K562 (cell line): ENCODE results near the gene HSPA4. TPM values are rescaled to one million over a fixed set of nuclear protein-coding genes. Genes with fewer than 3 reads are reported as not detected.
A peak's percentile ranks its signal among the peaks of the same experiment; 100 is the strongest.

Source experiments
- ATAC-seq: fragments of 200-7000 bp; cut with Tn5 transposase; 3 replicates; pipeline ENCODE4 v1.9.1; 2020; ENCODE audit warnings: moderate library complexity
- BruUV-seq: library from RNA; stranded (reverse); fragments of 400-500 nt; replicated peaks from 2 replicates; lab custom pipeline; 2021; lab: Mats Ljungman, UMichigan
- CTCF ChIA-PET: fragments of 300-600 bp; formaldehyde crosslinking; extraction: SDS; loops from one replicate; lab custom pipeline; 2021; ENCODE audit warnings: low intra/inter-chr PET ratio; lab: Yijun Ruan, JAX
- POLR2A ChIA-PET: fragments of 300-600, 350-650 bp; sonication (Branson Sonifier 250); formaldehyde crosslinking; extraction: SDS; loops from one replicate; lab custom pipeline; 2021; ENCODE audit warnings: antibody characterized with exemption, inconsistent platforms; lab: Yijun Ruan, JAX
- DNase-seq, 4 experiments: peaks; one replicate each; pipeline versions ENCODE4 v3.0.0 to v3.0.0-alpha.2; 2011 to 2018; ENCODE audit warnings: low spot score in 3 of 4, mixed read lengths in 3 of 4; ENCODE audit errors: extremely low read depth in 1 of 4
- FAIRE-seq: peaks from 2 replicates; lab custom pipeline; 2011; peaks lifted over from hg19 to GRCh38; lab: Jason Lieb, UNC
- H2AFZ ChIP-seq: 2 replicates; pipeline ENCODE4 v1.6.0; 2011; ENCODE audit warnings: low read depth, low read length, control low read depth, inconsistent platforms
- H3K27ac ChIP-seq: fragments of 200-600 bp; 3 replicates; pipeline ENCODE4 v1.8.0; 2011; ENCODE audit warnings: low read depth, mild to moderate bottlenecking, control low read depth, inconsistent platforms, low read length, moderate library complexity, mixed read lengths; ENCODE audit errors: extremely low read depth
- H3K27me3 ChIP-seq, 2 experiments: fragments of 300-600 bp in 1 of 2; 2 replicates in 1 of 2; 3 replicates in 1 of 2; pipeline versions ENCODE4 v1.6.0 to v1.8.0; 2011; ENCODE audit warnings: inconsistent platforms in 2 of 2, low read length in 2 of 2, mild to moderate bottlenecking in 1 of 2, mixed read lengths in 1 of 2, moderate library complexity in 1 of 2; ENCODE audit not compliant: control insufficient read depth in 2 of 2, insufficient read depth in 2 of 2
- H3K36me3 ChIP-seq: fragments of 300-600 bp; 3 replicates; pipeline ENCODE4 v1.8.0; 2011; ENCODE audit warnings: mild to moderate bottlenecking, low read length, inconsistent platforms; ENCODE audit not compliant: control insufficient read depth, insufficient read depth
- H3K4me1 ChIP-seq, 2 experiments: fragments of 200-600 bp in 1 of 2; replicated peaks in 1 of 2; 2 replicates in 1 of 2; 3 replicates in 1 of 2; pipeline versions ENCODE4 v1.5.1 to v1.8.0; 2011; ENCODE audit warnings: inconsistent platforms in 2 of 2, low read length in 2 of 2, mild to moderate bottlenecking in 1 of 2, mixed read lengths in 1 of 2, moderate library complexity in 1 of 2; ENCODE audit not compliant: control insufficient read depth in 2 of 2, insufficient read depth in 2 of 2
- H3K4me2 ChIP-seq: 2 replicates; pipeline ENCODE4 v1.6.1; 2011; ENCODE audit warnings: low read length, control low read depth, inconsistent platforms, mixed read lengths; ENCODE audit not compliant: insufficient read depth
- H3K4me3 ChIP-seq: fragments of 200-600 bp; sonication (generic), shearing (Covaris generic); 2 replicates; pipeline ENCODE4 v1.5.1; 2016; ENCODE audit warnings: control low read depth, inconsistent platforms
- H3K79me2 ChIP-seq: fragments of 200-600 bp; 3 replicates; pipeline ENCODE4 v1.8.0; 2011; ENCODE audit warnings: low read length, inconsistent platforms; ENCODE audit not compliant: control insufficient read depth, insufficient read depth
- H3K9ac ChIP-seq, 2 experiments: 2 replicates each; pipeline versions ENCODE4 v1.6.0 to v1.6.1; 2011; ENCODE audit warnings: low read depth in 2 of 2, low read length in 2 of 2, control low read depth in 1 of 2, inconsistent platforms in 1 of 2, mild to moderate bottlenecking in 1 of 2, mixed read lengths in 1 of 2; ENCODE audit not compliant: insufficient read depth in 1 of 2
- H3K9me1 ChIP-seq: one replicate; pipeline ENCODE4 v1.6.0; 2011; ENCODE audit warnings: inconsistent platforms, mild to moderate bottlenecking, low read length, moderate library complexity; ENCODE audit not compliant: control insufficient read depth, insufficient read depth
- H3K9me3 ChIP-seq: replicated peaks from 2 replicates; pipeline ENCODE4 v1.5.1; 2011; ENCODE audit warnings: low read depth, low read length, inconsistent platforms; ENCODE audit not compliant: control insufficient read depth, insufficient read depth
- H4K20me1 ChIP-seq: replicated peaks from 2 replicates; pipeline ENCODE4 v1.6.1; 2011; ENCODE audit warnings: low read length, inconsistent platforms, mixed read lengths; ENCODE audit not compliant: control insufficient read depth, insufficient read depth
- BCL6 ChIP-seq: fragments of 250-450 bp; sonication (Bioruptor Pico); IDR thresholded peaks from 2 replicates; pipeline ENCODE4 v1.4.0; 2020
- HDAC1 ChIP-seq, 2 experiments: fragments of 450-650 bp; IDR thresholded peaks; 2 replicates each; pipeline ENCODE4 v1.6.1; 2016 to 2017; ENCODE audit warnings: inconsistent platforms in 1 of 2, mild to moderate bottlenecking in 1 of 2, moderate library complexity in 1 of 2
- HINFP ChIP-seq: fragments of 450-650 bp; conservative IDR thresholded peaks from 2 replicates; pipeline ENCODE4 v1.6.1; 2016; ENCODE audit warnings: missing genetic modification characterization, low read depth, mild to moderate bottlenecking, control low read depth, missing compliant biosample characterization
- PHF20 ChIP-seq: fragments of 450-650 bp; IDR thresholded peaks from 2 replicates; pipeline ENCODE4 v1.6.1; 2018; ENCODE audit not compliant: partially characterized antibody
- POLR2B ChIP-seq: fragments of 450-650 bp; IDR thresholded peaks from 2 replicates; pipeline ENCODE4 v1.6.1; 2018; ENCODE audit warnings: low read depth; ENCODE audit not compliant: partially characterized antibody
- PTBP1 ChIP-seq: fragments of 200-400 bp; formaldehyde crosslinking; IDR thresholded peaks from 2 replicates; pipeline ENCODE4 v1.6.1; 2017; ENCODE audit warnings: low read depth, low read length
- XRCC3 ChIP-seq: fragments of 450-650 bp; IDR thresholded peaks from 2 replicates; pipeline ENCODE4 v1.6.1; 2017; ENCODE audit warnings: mild to moderate bottlenecking, moderate library complexity
- YY1 ChIP-seq, 3 experiments: IDR thresholded peaks; 2 replicates each; pipeline ENCODE4 v1.6.1; 2011; ENCODE audit warnings: low read length in 2 of 3, mild to moderate bottlenecking in 2 of 3, moderate library complexity in 2 of 3, borderline replicate concordance in 1 of 3, control low read depth in 1 of 3, low read depth in 1 of 3; ENCODE audit not compliant: insufficient read depth in 3 of 3, insufficient replicate concordance in 2 of 3, control insufficient read depth in 1 of 3, insufficient read length in 1 of 3; ENCODE audit errors: extremely low read depth in 1 of 3
- ZBED1 ChIP-seq: IDR thresholded peaks from 2 replicates; pipeline ENCODE4 v1.6.1; 2014
- ZC3H8 ChIP-seq: fragments of 450-650 bp; IDR thresholded peaks from 2 replicates; pipeline ENCODE4 v1.6.1; 2017
- ZNF398 ChIP-seq: fragments of 250-450 bp; sonication (Bioruptor Pico); IDR thresholded peaks from 2 replicates; pipeline ENCODE4 v1.8.0; 2021; ENCODE audit warnings: moderate library complexity, mild to moderate bottlenecking, inconsistent platforms
- WGBS: fragments of 100-300 bp; shearing (Covaris generic); methylation state at CpG from one replicate; pipeline ENCODE4 v1.1.6; 2016; ENCODE audit warnings: low coverage, mixed read lengths; ENCODE audit not compliant: insufficient coverage; ENCODE audit errors: missing lambda C conversion rate; 5-methylcytosine and 5-hydroxymethylcytosine counted together
- in situ Hi-C: fragments of 300-500 bp; cut with MboI; formaldehyde crosslinking; loops from 4 replicates; pipeline ENCODE4 v1.15.0; 2018; ENCODE audit warnings: inconsistent platforms, mixed read lengths
- intact Hi-C: fragments of 100-400 bp; cut with micrococcal nuclease; formaldehyde crosslinking; loops from 2 replicates; pipeline ENCODE4 v1.14.2; 2022
- polyA plus RNA-seq, 8 experiments: library from polyadenylated mRNA; depleted of rRNA in 4 of 8; stranded (reverse) in 5 of 8; unstranded in 3 of 8; fragments of >200 nt; fragmentation: Nextera tagmentation in 2 of 8; fragmentation: Illumina TruSeq in 1 of 8; extraction: Ambion mirVana in 2 of 8; extraction: Trizol in 1 of 8; gene quantifications; 2 replicates each; pipeline versions ENCODE4 v1.2.1 to v1.2.3, GENCODE V29; 2011 to 2014; ENCODE audit warnings: inconsistent platforms in 1 of 8, missing spikeins in 1 of 8
- total RNA-seq, 7 experiments: library from RNA; depleted of rRNA in 6 of 7; stranded (reverse); fragments of >200 nt in 6 of 7; fragmentation: Illumina TruSeq in 2 of 7; extraction: Trizol in 2 of 7; gene quantifications; 2 replicates each; pipeline versions ENCODE4 v1.2.1 to v1.2.3, GENCODE V29; 2011 to 2021; ENCODE audit warnings: low replicate concordance in 1 of 7
- TF ChIP-seq, protein P1 (sequence below): sonication (generic); formaldehyde crosslinking; IDR thresholded peaks from 2 replicates; pipeline ENCODE4 v1.8.1; 2023; ENCODE audit warnings: missing genetic modification reagents, mild to moderate bottlenecking, borderline replicate concordance
- TF ChIP-seq, protein P2 (sequence below): fragments of 250-450 bp; sonication (Bioruptor Pico); IDR thresholded peaks from 2 replicates; pipeline ENCODE4 v1.8.0; 2021; ENCODE audit warnings: borderline replicate concordance, mild to moderate bottlenecking, moderate library complexity; ENCODE audit not compliant: poor library complexity, severe bottlenecking

The HSPA4 gene
- total and polyA plus RNA-seq, 9 of the 15 experiments (the other 6 are each of a cell fraction or from before 2014, with no cell fraction given) = 90.3 to 286 (median 148) TPM

DNA sequence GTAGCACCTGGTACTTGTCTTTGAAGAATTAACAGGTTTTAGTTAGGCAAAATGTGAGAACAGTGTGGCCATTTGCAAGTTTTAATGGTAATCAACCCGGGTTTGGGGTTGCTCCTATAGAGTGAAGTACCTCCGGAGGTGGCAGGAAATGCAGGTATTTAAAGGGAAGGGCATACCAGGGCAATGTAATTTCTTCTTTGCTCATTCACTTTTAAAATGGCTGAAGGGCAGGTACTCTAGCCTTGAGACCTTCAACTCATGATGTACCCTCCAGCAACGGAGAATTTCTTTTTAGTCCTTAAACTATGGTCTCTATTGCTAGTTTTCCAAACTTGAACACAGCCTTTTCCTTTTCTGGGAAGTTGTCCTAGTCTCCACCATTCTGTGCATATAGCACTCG, 1.3 kb upstream of the HSPA4 start:
- ATAC-seq (no peak), DNase-seq (no peak), FAIRE-seq (no peak)
- Histone ChIP-seq H2AFZ (no peak overlapping the region; the same call in 1 of the 2 replicates), H3K36me3 (peaks cover 21% of the 10 kb centered on the region), H3K4me2 (peak overlapping the region; percentile 95), H3K9me1 (no peaks in the 10 kb centered on the region), H3K79me2 (peaks cover 59% of the 10 kb centered on the region), H3K27me3 (no peaks in the 10 kb centered on the region), H3K9me3 (no peaks in the 10 kb centered on the region), H3K4me1 (peaks cover 17 to 31% of the 10 kb centered on the region in 2 experiments; a peak in 4 of 5 replicates), H3K27ac (peak overlapping the region; percentile 96), H3K4me3 (peak overlapping the region; percentile 81), H3K9ac (peak overlapping the region; percentile 97 to 100; a peak in 3 of 4 replicates), H4K20me1 (peaks cover 14% of the 10 kb centered on the region)
- ChIA-PET POLR2A (interaction anchor here (0.7 to 3.5 kb wide), 9 partner anchors 12 to 189 kb away, joined by 3 to 24 read pairs (median 6); partner anchors contain the start of gene AFF4), CTCF (no interaction called here)
- intact Hi-C loops (loop anchor here (2.0 to 5.0 kb wide), 2 partner anchors 88 to 103 kb away; partner anchors contain the start of gene AFF4), in situ Hi-C loops (no loop called here)
- 7% methylated on average over 4 of the region's 4 CpGs for WGBS
- no TSS peak for BruUV-seq
- TF ChIP-seq PHF20 (no peak), POLR2B (peak; percentile 27), HINFP (tag) (0 out of 2 replicates have a peak, but pooled peaks have one; percentile 5), ZC3H8 (no peak), HDAC1 (IDR thresholded peaks at IDR 0.05) (0 out of 4 replicates have a peak, but pooled peaks of 1 of the 2 experiments have one; percentile 16), PTBP1 (no peak), YY1 (IDR thresholded peaks at IDR 0.05; ENCODE audit: borderline replicate concordance in 1 of 3, control insufficient read depth in 1 of 3, extremely low read depth in 1 of 3, insufficient read depth in 3 of 3, insufficient read length in 1 of 3, insufficient replicate concordance in 2 of 3, low read depth in 1 of 3, low read length in 2 of 3) (peak in 1 of 3 experiments; percentile 68), ZNF398 (CRISPR knock-in tag) (no peak), XRCC3 (no peak), ZBED1 (no peak), BCL6 (CRISPR knock-in tag) (no peak)
- TF ChIP-seq, protein P1, sequence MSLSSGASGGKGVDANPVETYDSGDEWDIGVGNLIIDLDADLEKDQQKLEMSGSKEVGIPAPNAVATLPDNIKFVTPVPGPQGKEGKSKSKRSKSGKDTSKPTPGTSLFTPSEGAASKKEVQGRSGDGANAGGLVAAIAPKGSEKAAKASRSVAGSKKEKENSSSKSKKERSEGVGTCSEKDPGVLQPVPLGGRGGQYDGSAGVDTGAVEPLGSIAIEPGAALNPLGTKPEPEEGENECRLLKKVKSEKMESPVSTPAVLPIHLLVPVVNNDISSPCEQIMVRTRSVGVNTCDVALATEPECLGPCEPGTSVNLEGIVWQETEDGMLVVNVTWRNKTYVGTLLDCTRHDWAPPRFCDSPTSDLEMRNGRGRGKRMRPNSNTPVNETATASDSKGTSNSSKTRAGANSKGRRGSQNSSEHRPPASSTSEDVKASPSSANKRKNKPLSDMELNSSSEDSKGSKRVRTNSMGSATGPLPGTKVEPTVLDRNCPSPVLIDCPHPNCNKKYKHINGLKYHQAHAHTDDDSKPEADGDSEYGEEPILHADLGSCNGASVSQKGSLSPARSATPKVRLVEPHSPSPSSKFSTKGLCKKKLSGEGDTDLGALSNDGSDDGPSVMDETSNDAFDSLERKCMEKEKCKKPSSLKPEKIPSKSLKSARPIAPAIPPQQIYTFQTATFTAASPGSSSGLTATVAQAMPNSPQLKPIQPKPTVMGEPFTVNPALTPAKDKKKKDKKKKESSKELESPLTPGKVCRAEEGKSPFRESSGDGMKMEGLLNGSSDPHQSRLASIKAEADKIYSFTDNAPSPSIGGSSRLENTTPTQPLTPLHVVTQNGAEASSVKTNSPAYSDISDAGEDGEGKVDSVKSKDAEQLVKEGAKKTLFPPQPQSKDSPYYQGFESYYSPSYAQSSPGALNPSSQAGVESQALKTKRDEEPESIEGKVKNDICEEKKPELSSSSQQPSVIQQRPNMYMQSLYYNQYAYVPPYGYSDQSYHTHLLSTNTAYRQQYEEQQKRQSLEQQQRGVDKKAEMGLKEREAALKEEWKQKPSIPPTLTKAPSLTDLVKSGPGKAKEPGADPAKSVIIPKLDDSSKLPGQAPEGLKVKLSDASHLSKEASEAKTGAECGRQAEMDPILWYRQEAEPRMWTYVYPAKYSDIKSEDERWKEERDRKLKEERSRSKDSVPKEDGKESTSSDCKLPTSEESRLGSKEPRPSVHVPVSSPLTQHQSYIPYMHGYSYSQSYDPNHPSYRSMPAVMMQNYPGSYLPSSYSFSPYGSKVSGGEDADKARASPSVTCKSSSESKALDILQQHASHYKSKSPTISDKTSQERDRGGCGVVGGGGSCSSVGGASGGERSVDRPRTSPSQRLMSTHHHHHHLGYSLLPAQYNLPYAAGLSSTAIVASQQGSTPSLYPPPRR (CRISPR knock-in tag) = no peak
- TF ChIP-seq, protein P2, sequence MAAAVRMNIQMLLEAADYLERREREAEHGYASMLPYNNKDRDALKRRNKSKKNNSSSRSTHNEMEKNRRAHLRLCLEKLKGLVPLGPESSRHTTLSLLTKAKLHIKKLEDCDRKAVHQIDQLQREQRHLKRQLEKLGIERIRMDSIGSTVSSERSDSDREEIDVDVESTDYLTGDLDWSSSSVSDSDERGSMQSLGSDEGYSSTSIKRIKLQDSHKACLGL (CRISPR knock-in tag) = no peak
